SK-N-SH treated with all-trans-retinoic acid at 6 μM for 48 hours (cell line): ENCODE results near the gene APLP1.

Source experiments
- ATAC-seq: fragments of 200-7000 bp; cut with Tn5 transposase; 3 replicates; pipeline ENCODE4 v1.9.1; 2020; ENCODE audit warnings: mild to moderate bottlenecking, moderate library complexity
- ARNTL ChIP-seq: fragments of 450-650 bp; formaldehyde crosslinking; IDR thresholded peaks from 2 replicates; pipeline ENCODE4 v1.5.0; 2020; ENCODE audit warnings: low read depth, mild to moderate bottlenecking, moderate library complexity, borderline replicate concordance
- BACH2 ChIP-seq: fragments of 250-450 bp; sonication (Bioruptor Pico); IDR thresholded peaks from 2 replicates; pipeline ENCODE4 v1.9.0; 2021; ENCODE audit warnings: mild to moderate bottlenecking, borderline replicate concordance
- CREB5 ChIP-seq: fragments of 250-450 bp; sonication (Bioruptor Pico); IDR thresholded peaks from 2 replicates; pipeline ENCODE4 v1.5.1; 2020; ENCODE audit warnings: low read depth, mild to moderate bottlenecking, moderate library complexity
- CSDC2 ChIP-seq: fragments of 250-450 bp; sonication (Bioruptor Pico); IDR thresholded peaks from 2 replicates; pipeline ENCODE4 v1.5.0; 2020; ENCODE audit warnings: mild to moderate bottlenecking, moderate library complexity
- CSRNP3 ChIP-seq: fragments of 250-450 bp; sonication (Bioruptor Pico); IDR thresholded peaks from 2 replicates; pipeline ENCODE4 v1.5.1; 2021; ENCODE audit warnings: mild to moderate bottlenecking, moderate library complexity
- ESRRG ChIP-seq: fragments of 250-450 bp; sonication (Bioruptor Pico); IDR thresholded peaks from 2 replicates; pipeline ENCODE4 v1.6.1; 2021; ENCODE audit warnings: mild to moderate bottlenecking
- GLIS3 ChIP-seq: fragments of 250-450 bp; sonication (Bioruptor Pico); IDR thresholded peaks from 2 replicates; pipeline ENCODE4 v1.5.0; 2020; ENCODE audit warnings: mild to moderate bottlenecking, moderate library complexity
- ISL1 ChIP-seq: fragments of 250-450 bp; sonication (Bioruptor Pico); IDR thresholded peaks from 2 replicates; pipeline ENCODE4 v2.1.2; 2022; ENCODE audit warnings: mild to moderate bottlenecking, moderate library complexity
- OSR1 ChIP-seq: fragments of 250-450 bp; sonication (Bioruptor Pico); IDR thresholded peaks from 2 replicates; pipeline ENCODE4 v1.8.0; 2022; ENCODE audit warnings: moderate library complexity, mild to moderate bottlenecking, inconsistent platforms
- PATZ1 ChIP-seq: fragments of 250-450 bp; sonication (Bioruptor Pico); IDR thresholded peaks from 2 replicates; pipeline ENCODE4 v1.8.0; 2020; ENCODE audit warnings: mild to moderate bottlenecking, moderate library complexity, borderline replicate concordance
- PPARA ChIP-seq: fragments of 250-450 bp; sonication (Bioruptor Pico); IDR thresholded peaks from 2 replicates; pipeline ENCODE4 v1.5.0; 2020; ENCODE audit warnings: mild to moderate bottlenecking, borderline replicate concordance
- SNAI2 ChIP-seq: fragments of 250-450 bp; sonication (Bioruptor Pico); IDR thresholded peaks from 2 replicates; pipeline ENCODE4 v1.5.0; 2020; ENCODE audit warnings: mild to moderate bottlenecking, moderate library complexity
- TCF4 ChIP-seq: fragments of 250-450 bp; sonication (Bioruptor Pico); IDR thresholded peaks from 2 replicates; pipeline ENCODE4 v1.8.0; 2021; ENCODE audit warnings: mild to moderate bottlenecking, moderate library complexity, borderline replicate concordance
- TOX ChIP-seq: fragments of 250-450 bp; sonication (Bioruptor Pico); IDR thresholded peaks from 2 replicates; pipeline ENCODE4 v1.8.0; 2021; ENCODE audit warnings: mild to moderate bottlenecking, moderate library complexity, borderline replicate concordance
- TSHZ2 ChIP-seq: fragments of 250-450 bp; sonication (Bioruptor Pico); IDR thresholded peaks from 2 replicates; pipeline ENCODE4 v1.5.0; 2020; ENCODE audit warnings: mild to moderate bottlenecking, moderate library complexity
- ZC3H10 ChIP-seq: fragments of 250-450 bp; sonication (Bioruptor Pico); IDR thresholded peaks from 2 replicates; pipeline ENCODE4 v1.5.1; 2021; ENCODE audit warnings: mild to moderate bottlenecking, moderate library complexity
- ZFP3 ChIP-seq: fragments of 250-450 bp; sonication (Bioruptor Pico); IDR thresholded peaks from 2 replicates; pipeline ENCODE4 v1.5.0; 2020; ENCODE audit warnings: mild to moderate bottlenecking, moderate library complexity
- ZFP30 ChIP-seq: fragments of 450-650 bp; formaldehyde crosslinking; IDR thresholded peaks from 2 replicates; pipeline ENCODE4 v1.5.0; 2022; ENCODE audit warnings: mild to moderate bottlenecking, moderate library complexity
- ZNF565 ChIP-seq: fragments of 450-650 bp; formaldehyde crosslinking; conservative IDR thresholded peaks from 2 replicates; pipeline ENCODE4 v1.5.0; 2020; ENCODE audit warnings: low read depth, mild to moderate bottlenecking, moderate library complexity
- ZNF70 ChIP-seq: fragments of 450-650 bp; formaldehyde crosslinking; IDR thresholded peaks from 2 replicates; pipeline ENCODE4 v1.5.0; 2020; ENCODE audit warnings: mild to moderate bottlenecking, moderate library complexity
- ZNF8 ChIP-seq: fragments of 450-650 bp; formaldehyde crosslinking; IDR thresholded peaks from 2 replicates; pipeline ENCODE4 v1.5.0; 2020; ENCODE audit warnings: mild to moderate bottlenecking, moderate library complexity

Gene APLP1

GRCh38 chr19:35868172-35868822 lies at the start of gene APLP1:
Gene APLP1, plus strand, starts transcription at chr19:35868574. Its CDS starts 63 bp downstream, at chr19:35868637.
- ATAC-seq = peak; percentile 65
- TF ChIP-seq ZNF8 (no peak), ZNF70 (CRISPR knock-in tag) (no peak), SNAI2 (CRISPR knock-in tag) (no peak), TOX (CRISPR knock-in tag) (no peak), TCF4 (CRISPR knock-in tag) (no peak), ESRRG (CRISPR knock-in tag) (no peak), BACH2 (CRISPR knock-in tag) (no peak), CREB5 (CRISPR knock-in tag) (no peak), ZFP3 (CRISPR knock-in tag) (no peak), GLIS3 (no peak)

- no peak for ATAC-seq
- TF ChIP-seq OSR1 = no peak
- no peak for TF ChIP-seq BACH2 (CRISPR knock-in tag)
- TF ChIP-seq ZNF565 (CRISPR knock-in tag) = no peak
- TF ChIP-seq ESRRG (CRISPR knock-in tag) = no peak
- TF ChIP-seq ZNF8 = no peak
- no peak for TF ChIP-seq ZFP30 (CRISPR knock-in tag)
- TF ChIP-seq ISL1 = no peak
- TF ChIP-seq PPARA (CRISPR knock-in tag) = no peak
- no peak for TF ChIP-seq CSRNP3 (CRISPR knock-in tag)
- TF ChIP-seq ZNF70 (CRISPR knock-in tag) = no peak
- no peak for TF ChIP-seq PATZ1 (CRISPR knock-in tag)
- TF ChIP-seq ZC3H10 (CRISPR knock-in tag) = no peak
- no peak for TF ChIP-seq CSDC2
- TF ChIP-seq ARNTL (CRISPR knock-in tag) = no peak
- no peak for TF ChIP-seq CREB5 (CRISPR knock-in tag)
- no peak for TF ChIP-seq TSHZ2 (CRISPR knock-in tag)
- TF ChIP-seq TOX (CRISPR knock-in tag) = no peak
- TF ChIP-seq ZFP3 (CRISPR knock-in tag) = no peak
- TF ChIP-seq, all 23 proteins: peak for 0
Measured at GRCh38 chr19:35822579-35822978, 45.8 kb upstream of the APLP1 start.

GRCh38 chr19:35824150-35824549 lies 44.2 kb upstream of the APLP1 start:
- TF ChIP-seq BACH2 (CRISPR knock-in tag) = no peak
- no peak for TF ChIP-seq ZFP3 (CRISPR knock-in tag)
- TF ChIP-seq CREB5 (CRISPR knock-in tag) = no peak
- no peak for TF ChIP-seq TOX (CRISPR knock-in tag)
- no peak for TF ChIP-seq ESRRG (CRISPR knock-in tag)
- no peak for TF ChIP-seq ZNF565 (CRISPR knock-in tag)
- TF ChIP-seq ZFP30 (CRISPR knock-in tag) = no peak
- no peak for TF ChIP-seq TCF4 (CRISPR knock-in tag)
- TF ChIP-seq SNAI2 (CRISPR knock-in tag) = no peak
- TF ChIP-seq ZNF8 = no peak
- no peak for TF ChIP-seq CSRNP3 (CRISPR knock-in tag)
- TF ChIP-seq, all 23 proteins: peak for 0

More at GRCh38 chr19:35824150-35824549, 44.2 kb upstream of the APLP1 start:
- ATAC-seq = no peak
